Coronary artery (tissue), 2 donors: ENCODE data around the gene GCK.
"Not testable (repeated sequence)": the region's sequence is repeated elsewhere in the genome, so short reads cannot be mapped to it uniquely, and the experiment has no call there.

Source experiments
- DNase-seq: peaks from one replicate; pipeline ENCODE4 v3.0.0-alpha.2; 2017; ENCODE audit warnings: low spot score
- H3K27ac ChIP-seq, 2 donors: fragments of 200-600 bp; sonication (generic); one replicate each; pipeline ENCODE4 v1.5.1; 2016 to 2019
- H3K4me3 ChIP-seq: fragments of 200-600 bp; sonication (generic); 2 replicates; pipeline ENCODE4 v1.5.1; 2016; ENCODE audit warnings: mild to moderate bottlenecking, moderate library complexity
- CTCF ChIP-seq: fragments of 200-600 bp; sonication (generic); IDR thresholded peaks from one replicate; pipeline ENCODE4 v1.5.1; 2019; ENCODE audit warnings: antibody characterized with exemption

The GCK gene

GRCh38 chr7:44182827-44183226 lies 6.4 kb downstream of the GCK start:
- no peak for TF ChIP-seq CTCF
- no peak for DNase-seq
- Histone ChIP-seq H3K4me3 (no peak overlapping the region), H3K27ac (no peak overlapping the region)

- Histone ChIP-seq H3K27ac (no peak overlapping the region), H3K4me3 (no peak overlapping the region)
- no peak for TF ChIP-seq CTCF
- DNase-seq: no peak
Measured at GRCh38 chr7:44180631-44181030, 8.6 kb downstream of the GCK start.

GRCh38 chr7:44177570-44178131 lies 11.6 kb downstream of the GCK start:
- peak; percentile 65 for DNase-seq
- Histone ChIP-seq H3K4me3 (no peak overlapping the region), H3K27ac (no peak overlapping the region)
- TF ChIP-seq CTCF: no peak

- DNase-seq: no peak
- H3K4me3 ChIP-seq: no peak overlapping the region
- no peak for TF ChIP-seq CTCF
- no peak overlapping the region for H3K27ac ChIP-seq
Measured at GRCh38 chr7:44176486-44176885, 12.8 kb downstream of the GCK start.

- Histone ChIP-seq H3K4me3 (no peak overlapping the region), H3K27ac (no peak overlapping the region)
- no peak for DNase-seq
- no peak for TF ChIP-seq CTCF
Measured at GRCh38 chr7:44175730-44176129, 13.5 kb downstream of the GCK start.

GRCh38 chr7:44174694-44174948 lies 14.6 kb downstream of the GCK start:
- not testable (repeated sequence) for H3K27ac ChIP-seq, H3K4me3 ChIP-seq, DNase-seq

- Histone ChIP-seq H3K27ac (no peak overlapping the region), H3K4me3 (no peak overlapping the region)
- no peak for TF ChIP-seq CTCF
- DNase-seq: peak; percentile 28
Measured at GRCh38 chr7:44173911-44174693, 15.1 kb downstream of the GCK start.
